ENCODE results near the gene TM4SF4. TPM values are rescaled to one million over a fixed set of nuclear protein-coding genes. Genes with fewer than 3 reads are reported as not detected.

TM4SF4 gene
- total RNA-seq, 1 donor from 2014 or later = not detected

- DNase-seq = no peak
- Histone ChIP-seq H3K4me1 (peaks cover 39% of the 10 kb centered on the region), H3K36me3 (no peaks in the 10 kb centered on the region), H3K4me3 (no peak overlapping the region), H3K9me3 (replicated peaks) (no peaks in the 10 kb centered on the region), H3K27me3 (ENCODE audit: low read depth) (no peaks in the 10 kb centered on the region), H3K27ac (replicated peaks) (no peak overlapping the region)
- TF ChIP-seq, protein P1, sequence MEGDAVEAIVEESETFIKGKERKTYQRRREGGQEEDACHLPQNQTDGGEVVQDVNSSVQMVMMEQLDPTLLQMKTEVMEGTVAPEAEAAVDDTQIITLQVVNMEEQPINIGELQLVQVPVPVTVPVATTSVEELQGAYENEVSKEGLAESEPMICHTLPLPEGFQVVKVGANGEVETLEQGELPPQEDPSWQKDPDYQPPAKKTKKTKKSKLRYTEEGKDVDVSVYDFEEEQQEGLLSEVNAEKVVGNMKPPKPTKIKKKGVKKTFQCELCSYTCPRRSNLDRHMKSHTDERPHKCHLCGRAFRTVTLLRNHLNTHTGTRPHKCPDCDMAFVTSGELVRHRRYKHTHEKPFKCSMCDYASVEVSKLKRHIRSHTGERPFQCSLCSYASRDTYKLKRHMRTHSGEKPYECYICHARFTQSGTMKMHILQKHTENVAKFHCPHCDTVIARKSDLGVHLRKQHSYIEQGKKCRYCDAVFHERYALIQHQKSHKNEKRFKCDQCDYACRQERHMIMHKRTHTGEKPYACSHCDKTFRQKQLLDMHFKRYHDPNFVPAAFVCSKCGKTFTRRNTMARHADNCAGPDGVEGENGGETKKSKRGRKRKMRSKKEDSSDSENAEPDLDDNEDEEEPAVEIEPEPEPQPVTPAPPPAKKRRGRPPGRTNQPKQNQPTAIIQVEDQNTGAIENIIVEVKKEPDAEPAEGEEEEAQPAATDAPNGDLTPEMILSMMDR (IDR thresholded peaks at IDR 0.05; ENCODE audit: borderline replicate concordance) = no peak
- intact Hi-C loops (cut with micrococcal nuclease) = loop anchor here (10.0 kb wide), 3 partner anchors 81 to 351 kb away; partner anchors contain the start of gene HPS3
Observed at GRCh38 chr3:149475451-149476060, 1.1 kb downstream of the TM4SF4 start.

DNA sequence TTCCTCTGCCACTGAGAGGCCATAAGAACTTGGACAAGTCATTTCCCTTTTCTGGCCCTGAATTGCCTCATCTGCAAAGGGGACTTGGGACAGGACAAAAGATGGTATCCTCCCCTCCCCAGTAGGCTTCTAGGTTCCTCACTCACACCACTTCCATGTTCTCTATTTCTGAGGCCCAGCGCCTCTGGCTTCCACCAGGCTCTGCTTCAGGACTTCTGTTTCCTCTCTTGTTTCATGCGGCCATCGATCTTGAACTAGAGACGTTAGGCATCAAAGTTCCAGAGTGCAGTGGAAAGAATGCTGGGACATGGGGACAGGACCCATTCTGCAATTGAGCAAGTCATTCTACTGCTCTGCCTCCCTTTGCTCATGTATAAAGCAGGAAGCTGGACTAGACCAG, 1.7 kb downstream of the TM4SF4 start:
- H3K9me3 ChIP-seq (replicated peaks) = no peaks in the 10 kb centered on the region
- intact Hi-C loops (cut with micrococcal nuclease) = loop anchor here (10.0 kb wide), 3 partner anchors 81 to 351 kb away; partner anchors contain the start of gene HPS3
- no peaks in the 10 kb centered on the region for H3K27me3 ChIP-seq (ENCODE audit: low read depth)
- no peak overlapping the region for H3K27ac ChIP-seq (replicated peaks)
- no peak overlapping the region for H3K4me3 ChIP-seq
- no peak for DNase-seq
- TF ChIP-seq, protein P1 (IDR thresholded peaks at IDR 0.05; ENCODE audit: borderline replicate concordance) = no peak
- peaks cover 39% of the 10 kb centered on the region for H3K4me1 ChIP-seq
- H3K36me3 ChIP-seq = no peaks in the 10 kb centered on the region

GRCh38 chr3:149479621-149480325, 5.3 kb downstream of the TM4SF4 start:
- DNase-seq = no peak
- TF ChIP-seq, protein P1 (IDR thresholded peaks at IDR 0.05; ENCODE audit: borderline replicate concordance) = peak; percentile 12
- intact Hi-C loops (cut with micrococcal nuclease) = loop anchor here (10.0 kb wide), 3 partner anchors 85 to 355 kb away; partner anchors contain the start of gene HPS3
- H3K4me1 ChIP-seq = peaks cover 14% of the 10 kb centered on the region
- H3K4me3 ChIP-seq = no peak overlapping the region
- H3K9me3 ChIP-seq (replicated peaks) = no peaks in the 10 kb centered on the region
- no peaks in the 10 kb centered on the region for H3K27me3 ChIP-seq (ENCODE audit: low read depth)
- H3K36me3 ChIP-seq = no peaks in the 10 kb centered on the region
- peak overlapping the region; percentile 79 for H3K27ac ChIP-seq (replicated peaks)

DNA sequence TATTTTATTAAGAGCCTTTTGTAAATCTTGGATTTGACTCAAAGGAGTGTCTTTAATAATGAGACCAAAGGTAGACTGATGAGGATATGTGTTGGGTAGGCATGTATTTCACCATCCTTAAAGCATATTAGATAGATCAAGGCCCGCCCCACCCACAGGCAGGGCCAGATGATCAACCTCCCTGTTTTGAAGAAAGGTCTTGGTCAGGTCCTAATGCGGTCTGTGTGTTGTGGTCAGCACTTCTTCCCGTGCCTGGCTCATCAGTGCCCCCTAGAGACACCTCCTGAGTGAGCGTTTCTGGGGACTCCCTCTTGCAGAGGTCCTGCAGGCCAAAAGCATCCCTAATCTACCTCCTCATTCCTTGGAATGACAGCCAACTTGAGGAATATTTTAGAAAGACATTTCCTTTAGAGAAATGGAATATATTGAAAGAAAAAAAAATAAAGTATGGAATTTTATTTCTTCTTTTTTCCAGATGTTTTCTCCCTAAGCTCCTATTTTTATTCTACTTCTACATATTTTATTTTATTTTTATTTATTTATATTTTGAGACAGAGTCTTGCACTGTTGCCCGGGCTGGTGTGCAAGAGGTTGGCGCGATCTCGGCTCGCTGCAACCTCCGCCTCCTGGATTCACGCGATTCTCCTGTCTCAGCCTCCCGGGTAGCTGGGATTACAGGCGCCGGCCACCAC, 6.0 kb downstream of the TM4SF4 start:
- intact Hi-C loops (cut with micrococcal nuclease) = no loop called here
- Histone ChIP-seq H3K36me3 (no peaks in the 10 kb centered on the region), H3K9me3 (replicated peaks) (no peaks in the 10 kb centered on the region), H3K27me3 (ENCODE audit: low read depth) (no peaks in the 10 kb centered on the region), H3K4me1 (peaks cover 14% of the 10 kb centered on the region), H3K27ac (replicated peaks) (peak overlapping the region; percentile 79), H3K4me3 (no peak overlapping the region)
- TF ChIP-seq, protein P1 (IDR thresholded peaks at IDR 0.05; ENCODE audit: borderline replicate concordance) = peak; percentile 91
- peak; percentile 78 for DNase-seq

- TF ChIP-seq, protein P1 (IDR thresholded peaks at IDR 0.05; ENCODE audit: borderline replicate concordance) = no peak
- no peak overlapping the region for H3K4me3 ChIP-seq
- intact Hi-C loops (cut with micrococcal nuclease) = no loop called here
- no peak for DNase-seq
- no peaks in the 10 kb centered on the region for H3K9me3 ChIP-seq (replicated peaks)
- H3K27ac ChIP-seq (replicated peaks) = no peak overlapping the region
- H3K4me1 ChIP-seq = peaks cover 14% of the 10 kb centered on the region
- H3K36me3 ChIP-seq = no peaks in the 10 kb centered on the region
- no peaks in the 10 kb centered on the region for H3K27me3 ChIP-seq (ENCODE audit: low read depth)
Observed at GRCh38 chr3:149481056-149481455, 6.6 kb downstream of the TM4SF4 start.

Data from left ventricle myocardium inferior (tissue), 1 donor.